NCI-H345 (cell line): ENCODE results near the gene MS4A4A.

Experiments used
- DNase-seq: peaks from one replicate; lab custom pipeline; 2025; lab: John Stamatoyannopoulos, UW

Gene MS4A4A

GRCh38 chr11:60303661-60304060 lies 23.2 kb downstream of the MS4A4A start:
- no peak for DNase-seq

GRCh38 chr11:60305906-60306619 lies 25.6 kb downstream of the MS4A4A start:
- no peak for DNase-seq

GRCh38 chr11:60307507-60308195 lies 27.2 kb downstream of the MS4A4A start:
- no peak for DNase-seq

GRCh38 chr11:60310407-60310998 lies 30.0 kb downstream of the MS4A4A start:
- no peak for DNase-seq

GRCh38 chr11:60314635-60315321 lies 34.3 kb downstream of the MS4A4A start:
- DNase-seq: no peak

GRCh38 chr11:60315871-60316270 lies 35.4 kb downstream of the MS4A4A start:
- DNase-seq: no peak

GRCh38 chr11:60316317-60316716 lies 35.9 kb downstream of the MS4A4A start:
- no peak for DNase-seq

- no peak for DNase-seq
Measured at GRCh38 chr11:60318726-60319125, 38.3 kb downstream of the MS4A4A start.

- DNase-seq: no peak
Measured at GRCh38 chr11:60321051-60321450, 40.6 kb downstream of the MS4A4A start.

- DNase-seq: no peak
Measured at GRCh38 chr11:60326955-60327354, 46.5 kb downstream of the MS4A4A start, which contains the start of gene MS4A6E. Gene MS4A6E, plus strand, starts transcription at chr11:60327255. Its CDS starts 7,641 bp downstream, at chr11:60334896.

- DNase-seq: no peak
Measured at GRCh38 chr11:60328460-60328859, 48.0 kb downstream of the MS4A4A start.

GRCh38 chr11:60332846-60333245 lies 52.4 kb downstream of the MS4A4A start:
- DNase-seq: no peak

GRCh38 chr11:60334005-60334620 lies 53.6 kb downstream of the MS4A4A start:
- DNase-seq: peak; percentile 30

GRCh38 chr11:60336767-60337391 lies 56.4 kb downstream of the MS4A4A start:
- DNase-seq: no peak

GRCh38 chr11:60338053-60338452 lies 57.6 kb downstream of the MS4A4A start:
- DNase-seq: no peak

- no peak for DNase-seq
Measured at GRCh38 chr11:60339356-60339755, 58.9 kb downstream of the MS4A4A start.

- DNase-seq: no peak
Measured at GRCh38 chr11:60343094-60343704, 62.7 kb downstream of the MS4A4A start.

GRCh38 chr11:60344146-60344545 lies 63.7 kb downstream of the MS4A4A start:
- DNase-seq: no peak

GRCh38 chr11:60345489-60345888 lies 65.0 kb downstream of the MS4A4A start:
- no peak for DNase-seq

- no peak for DNase-seq
Measured at GRCh38 chr11:60347084-60347797, 66.8 kb downstream of the MS4A4A start.

- no peak for DNase-seq
Measured at GRCh38 chr11:60348116-60348515, 67.7 kb downstream of the MS4A4A start.
